Measurements from ENCODE around the gene CMTM1. TPM values are rescaled to one million over a fixed set of nuclear protein-coding genes. Genes with fewer than 3 reads are reported as not detected.
A peak's percentile ranks its signal among the peaks of the same experiment; 100 is the strongest.
"Not testable (repeated sequence)": the region's sequence is repeated elsewhere in the genome, so short reads cannot be mapped to it uniquely, and the experiment has no call there.

The CMTM1 gene
- total RNA-seq, 1 donor from 2014 or later = 2.1 TPM

DNA sequence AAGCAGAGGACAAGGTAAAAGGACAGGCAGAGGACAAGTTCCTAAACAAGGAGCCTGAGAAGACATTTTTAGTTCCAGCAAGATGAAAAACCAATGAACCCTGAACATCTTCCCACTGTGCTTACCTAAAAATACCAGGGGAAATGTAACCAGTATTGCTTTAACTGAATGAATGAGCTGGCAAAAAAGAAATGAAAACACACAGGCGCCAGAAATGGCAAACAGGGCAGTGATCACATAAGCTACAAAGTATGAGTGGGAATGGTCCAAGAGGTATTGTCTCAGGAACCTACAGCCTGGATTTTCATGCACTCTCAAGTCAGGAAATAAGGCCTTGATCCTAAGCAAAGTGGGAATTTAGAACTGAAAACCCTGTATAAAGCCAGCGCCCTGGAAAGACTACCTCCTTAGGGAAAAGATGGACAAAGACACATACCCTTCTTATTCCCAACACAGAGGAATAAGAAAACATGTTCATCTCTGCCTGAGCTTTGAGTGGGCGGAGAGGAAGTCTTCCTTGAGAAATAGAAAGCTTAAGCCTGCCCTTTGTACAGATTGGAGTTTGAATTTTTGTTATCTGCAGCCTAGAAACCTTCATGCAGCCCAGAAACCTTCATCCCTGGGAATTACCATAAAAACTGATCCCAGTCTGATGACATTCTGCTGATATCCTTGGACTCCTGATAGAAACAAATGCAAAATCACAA is 15.2 kb downstream of the CMTM1 start:
- ATAC-seq (no peak), DNase-seq (no peak)
- intact Hi-C loops (cut with micrococcal nuclease) = loop anchor here (10.0 kb wide), 1 partner anchor 177 kb away; no protein-coding TSS in a partner anchor

DNA sequence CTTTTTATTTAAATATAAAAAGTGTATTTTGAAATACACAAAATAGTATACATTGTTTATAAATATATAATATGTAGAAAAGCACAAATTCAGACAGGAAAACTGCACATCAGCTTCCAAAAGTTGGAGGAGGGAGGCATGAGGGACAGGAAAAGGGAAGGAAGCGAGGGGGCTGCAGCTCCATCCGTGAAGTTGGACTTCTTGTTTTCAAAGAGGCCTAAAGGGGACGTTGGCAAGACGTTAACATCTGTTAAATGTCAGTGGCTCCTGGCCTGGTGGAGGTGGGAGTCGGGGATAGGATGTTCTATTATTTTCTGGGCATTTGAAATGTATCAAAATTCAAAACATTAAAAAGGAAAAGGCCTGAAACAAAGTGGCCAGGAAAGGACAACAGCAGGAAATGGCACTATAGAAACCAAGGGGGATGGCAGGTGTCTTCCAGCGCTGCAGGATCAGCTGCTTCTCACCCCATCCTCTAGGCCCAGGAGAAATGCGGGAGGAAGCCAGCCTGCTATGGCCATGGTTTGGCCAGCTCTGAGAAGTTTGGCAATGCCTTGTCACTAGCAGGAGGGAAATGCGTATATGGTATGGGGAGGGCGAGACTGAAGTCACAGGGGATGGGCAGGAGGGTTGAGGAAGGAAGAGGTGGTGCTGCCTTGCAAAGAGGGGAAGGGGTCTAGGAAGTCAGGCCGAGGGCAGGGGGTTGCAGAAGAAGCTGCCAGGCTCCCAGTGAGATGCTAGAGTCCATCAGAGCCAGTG is 19.4 kb downstream of the CMTM1 start:
- ATAC-seq (peak; percentile 68), DNase-seq (no peak)
- intact Hi-C loops (cut with micrococcal nuclease) = loop anchor here (10.0 kb wide), 1 partner anchor 181 kb away; no protein-coding TSS in a partner anchor

DNA sequence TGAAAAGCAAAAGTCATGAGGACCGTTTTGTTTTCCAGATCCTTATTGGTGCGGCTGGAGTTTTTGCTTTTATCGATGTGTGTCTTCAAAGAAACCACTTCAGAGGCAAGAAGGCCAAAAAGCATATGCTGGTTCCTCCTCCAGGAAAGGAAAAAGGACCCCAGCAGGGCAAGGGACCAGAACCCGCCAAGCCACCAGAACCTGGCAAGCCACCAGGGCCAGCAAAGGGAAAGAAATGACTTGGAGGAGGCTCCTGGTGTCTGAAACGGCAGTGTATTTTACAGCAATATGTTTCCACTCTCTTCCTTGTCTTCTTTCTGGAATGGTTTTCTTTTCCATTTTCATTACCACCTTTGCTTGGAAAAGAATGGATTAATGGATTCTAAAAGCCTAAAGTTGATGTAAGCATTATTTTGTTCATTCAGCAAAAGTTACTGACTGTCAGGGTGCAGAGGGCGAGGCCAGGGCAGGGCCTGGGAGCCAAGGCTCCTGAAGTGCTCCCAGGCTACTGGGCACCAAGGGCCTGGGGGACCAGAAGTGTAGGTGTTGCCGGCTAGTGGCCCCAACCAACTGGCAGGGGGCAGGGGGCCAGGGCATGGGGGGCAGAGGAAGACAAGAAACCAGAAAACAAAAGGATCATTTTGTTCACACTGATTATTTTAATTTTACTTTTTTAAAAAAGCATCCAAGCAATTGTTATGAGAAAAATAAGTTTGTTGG is 21.8 kb downstream of the CMTM1 start:
- intact Hi-C loops (cut with micrococcal nuclease) = loop anchor here (10.0 kb wide), 1 partner anchor 183 kb away; no protein-coding TSS in a partner anchor
- ATAC-seq = no peak
- no peak for DNase-seq

DNA sequence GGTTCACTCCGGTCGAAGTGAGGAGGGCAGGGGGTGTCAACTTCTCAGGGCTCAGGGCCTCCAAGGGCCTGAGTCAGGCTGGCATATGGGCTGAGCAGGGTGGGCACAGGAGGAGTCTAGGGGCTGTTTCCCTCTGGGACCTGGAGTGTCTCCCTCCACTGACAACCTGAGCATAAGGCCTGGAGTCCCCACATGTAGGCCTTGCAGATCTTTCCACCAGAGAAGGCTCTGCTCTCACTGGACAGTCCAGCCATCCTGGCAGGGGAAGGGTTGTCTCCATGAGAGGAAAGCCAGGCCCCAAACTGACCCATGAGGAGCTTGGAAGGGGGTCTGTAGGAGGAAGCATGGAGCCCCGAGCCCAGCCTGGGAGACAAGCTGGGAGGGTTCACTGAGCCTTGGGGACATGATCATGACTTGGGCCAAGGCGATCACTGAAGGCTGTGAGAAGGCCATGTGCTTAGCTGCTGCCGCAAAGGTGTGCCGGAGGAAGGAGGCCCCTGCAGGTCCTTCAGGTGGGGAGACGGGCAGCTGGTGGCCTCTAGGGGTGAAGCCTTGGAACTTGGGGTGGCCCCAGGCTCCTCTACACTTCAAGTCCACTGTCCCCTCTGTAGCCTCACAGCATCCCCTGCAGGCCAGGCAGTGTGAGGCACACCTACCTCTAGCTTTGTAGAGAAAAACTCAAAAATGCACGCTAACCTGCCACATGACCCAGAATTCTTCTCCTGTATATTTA is 22.9 kb downstream of the CMTM1 start:
- peak; percentile 78 for ATAC-seq
- intact Hi-C loops (cut with micrococcal nuclease) = loop anchor here (10.0 kb wide), 1 partner anchor 184 kb away; no protein-coding TSS in a partner anchor
- DNase-seq = peak; percentile 57

DNA sequence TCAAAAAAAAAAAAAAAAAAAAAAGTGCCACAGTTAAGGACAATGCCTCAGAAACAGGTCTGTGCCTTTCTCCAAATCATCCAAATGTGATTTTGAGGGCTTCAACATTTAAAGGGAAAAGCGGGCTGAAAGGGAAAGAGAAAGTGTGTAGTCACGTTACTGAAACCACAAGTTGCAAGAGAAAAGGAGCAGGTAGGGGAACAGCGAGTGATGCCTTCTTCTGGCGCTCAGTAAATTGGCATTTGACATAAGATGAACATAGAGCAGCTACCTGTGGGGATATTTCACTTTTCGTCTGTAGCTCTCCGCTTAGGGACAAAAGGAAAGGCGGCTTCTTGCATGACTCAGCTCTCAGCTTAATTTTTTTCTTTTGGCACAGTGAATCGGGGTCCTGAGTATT is 24.1 kb downstream of the CMTM1 start:
- DNase-seq = no peak
- intact Hi-C loops (cut with micrococcal nuclease) = no loop called here
- ATAC-seq = no peak

DNA sequence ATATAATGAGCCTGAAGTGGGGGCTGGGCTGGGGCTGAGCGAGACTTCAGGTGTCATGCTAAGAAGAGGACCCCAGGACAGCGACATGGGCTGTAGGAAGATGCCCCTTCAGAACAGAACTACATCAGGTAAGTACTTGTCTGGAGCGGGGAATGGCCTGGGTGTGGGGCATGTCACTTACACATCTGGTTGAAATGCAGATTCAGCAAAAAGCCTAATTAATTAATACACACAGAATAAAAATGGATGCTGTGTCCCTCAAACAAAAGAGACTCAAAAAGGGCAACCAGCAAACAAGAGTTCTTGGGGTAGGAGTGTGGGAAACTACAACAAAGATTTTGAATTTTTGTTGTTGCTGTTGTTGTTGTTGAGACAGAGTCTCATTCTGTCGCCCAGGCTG is 24.8 kb downstream of the CMTM1 start:
- intact Hi-C loops (cut with micrococcal nuclease) = no loop called here
- ATAC-seq = no peak
- no peak for DNase-seq

DNA sequence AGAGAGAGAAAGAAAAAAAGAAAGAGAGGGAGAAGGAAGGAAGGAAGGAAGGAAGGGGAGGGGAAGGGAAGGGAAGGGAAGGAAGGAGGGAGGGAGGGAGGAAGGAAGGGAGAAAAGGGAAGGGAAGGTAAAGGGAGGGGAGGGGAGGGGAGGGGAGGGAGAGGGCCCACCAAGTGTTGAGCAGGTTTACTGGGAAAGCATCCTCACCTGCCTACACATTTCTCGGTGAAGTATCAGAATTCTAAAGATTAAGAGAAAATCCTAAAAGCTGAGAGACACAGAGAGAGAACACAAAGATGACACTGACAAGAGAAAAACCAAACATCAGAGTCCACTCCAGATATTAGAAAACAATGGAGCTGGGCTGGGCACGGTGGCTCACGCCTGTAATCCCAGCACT is 26.0 kb downstream of the CMTM1 start:
- ATAC-seq = no peak
- no peak for DNase-seq
- intact Hi-C loops (cut with micrococcal nuclease) = no loop called here

DNA sequence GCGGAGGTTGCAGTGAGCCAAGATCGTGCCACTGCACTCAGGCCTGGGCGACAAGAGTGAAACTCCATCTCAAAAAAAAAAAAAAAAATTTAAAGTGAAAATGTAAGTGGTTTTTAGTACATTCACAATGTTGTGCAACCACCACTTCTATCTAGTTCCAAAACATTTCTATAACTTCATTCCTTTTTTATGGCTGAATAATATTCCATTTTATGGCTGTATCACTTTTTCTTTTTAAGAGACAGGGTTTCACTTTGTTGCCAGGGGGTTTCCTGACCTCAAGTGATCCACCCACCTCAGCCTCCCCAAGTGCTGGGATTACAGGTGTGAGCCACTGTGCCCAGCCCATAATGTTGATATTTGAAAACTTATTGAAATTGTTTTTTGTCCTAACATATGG is 26.6 kb downstream of the CMTM1 start:
- DNase-seq (no peak), ATAC-seq (no peak)

DNA sequence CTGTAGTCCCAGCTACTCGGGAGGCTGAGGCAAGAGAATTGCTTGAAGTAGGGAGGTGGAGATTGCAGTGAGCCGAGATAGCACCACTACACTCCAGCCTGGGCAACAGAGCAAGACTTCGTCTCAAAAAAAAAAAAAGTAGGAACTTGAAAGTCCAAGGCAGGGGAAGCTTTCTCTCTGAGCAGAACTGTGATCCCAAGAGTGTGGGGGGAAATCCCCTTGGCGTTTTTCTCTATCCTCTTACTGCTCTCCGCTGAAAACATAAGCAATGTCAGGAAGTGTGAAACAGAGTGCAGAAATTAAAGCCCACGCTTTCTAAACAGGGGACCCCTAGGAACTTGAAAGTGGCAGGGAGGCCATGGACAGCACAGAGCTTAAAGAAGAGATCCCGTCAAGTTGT is 28.5 kb downstream of the CMTM1 start:
- intact Hi-C loops (cut with micrococcal nuclease) = no loop called here
- DNase-seq (no peak), ATAC-seq (no peak)

More for the DNA sequence above, 26.6 kb downstream of the CMTM1 start:
- intact Hi-C loops (cut with micrococcal nuclease) = no loop called here

DNA sequence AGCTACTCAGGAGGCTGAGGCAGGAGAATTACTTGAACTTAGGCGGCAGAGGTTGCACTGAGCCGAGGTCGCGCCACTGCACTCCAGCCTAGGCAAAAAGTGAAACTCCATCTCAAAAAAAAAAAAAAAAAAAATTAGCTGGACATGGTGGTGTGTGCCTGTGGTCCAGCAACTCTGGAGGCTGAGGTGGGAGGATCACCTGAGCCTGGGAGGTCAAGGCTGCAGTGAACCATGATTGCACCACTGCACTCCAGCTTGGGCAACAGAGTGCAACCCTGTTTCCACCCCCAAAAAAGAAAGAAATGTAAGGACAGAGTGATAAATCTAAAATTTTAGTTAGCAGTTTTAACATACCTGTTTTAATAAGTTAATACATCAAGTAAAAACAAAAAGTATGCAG is 30.3 kb downstream of the CMTM1 start:
- DNase-seq; intact Hi-C loops (cut with micrococcal nuclease); ATAC-seq: not testable (repeated sequence)

DNA sequence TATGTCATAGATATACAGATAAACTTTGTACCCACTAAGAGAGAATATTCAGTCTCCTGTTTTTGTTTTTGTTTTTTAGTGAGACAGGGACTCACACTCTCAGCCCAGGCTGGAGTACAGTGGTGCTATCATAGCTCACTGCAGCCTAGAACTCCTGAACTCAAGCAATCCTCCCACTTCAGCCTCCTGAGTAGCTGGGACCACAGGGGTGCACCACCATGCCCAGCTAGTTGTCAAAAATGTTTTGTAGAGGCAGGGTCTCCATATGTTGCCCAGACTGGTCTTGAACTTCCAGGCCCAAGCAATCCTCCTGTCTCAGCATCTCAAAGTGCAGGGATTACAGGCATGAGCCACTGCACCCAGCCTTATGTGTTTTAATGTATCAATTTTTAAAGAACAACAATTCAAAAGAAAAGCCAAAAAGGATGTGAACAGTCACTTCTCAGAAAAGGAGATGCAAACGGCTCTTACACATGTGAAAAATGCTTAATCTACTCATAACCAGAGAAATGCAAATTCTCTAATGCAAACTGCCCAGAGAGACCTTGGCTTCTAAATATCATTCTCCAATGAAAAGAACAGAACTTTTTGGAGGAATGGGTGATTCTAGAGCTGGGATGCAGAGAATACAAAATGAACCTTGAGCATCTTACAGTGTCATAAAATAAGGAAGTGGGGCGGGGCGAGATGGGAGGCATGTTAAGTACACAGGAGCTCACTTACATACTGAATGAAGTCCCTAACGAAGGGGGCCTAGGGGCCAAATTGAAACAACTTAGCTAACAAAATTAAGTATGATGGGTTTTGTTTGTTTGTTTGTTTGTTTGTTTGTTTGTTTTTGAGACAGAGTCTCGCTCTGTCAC is 31.0 kb downstream of the CMTM1 start:
- ATAC-seq (no peak), DNase-seq (no peak)
- intact Hi-C loops (cut with micrococcal nuclease) = no loop called here

DNA sequence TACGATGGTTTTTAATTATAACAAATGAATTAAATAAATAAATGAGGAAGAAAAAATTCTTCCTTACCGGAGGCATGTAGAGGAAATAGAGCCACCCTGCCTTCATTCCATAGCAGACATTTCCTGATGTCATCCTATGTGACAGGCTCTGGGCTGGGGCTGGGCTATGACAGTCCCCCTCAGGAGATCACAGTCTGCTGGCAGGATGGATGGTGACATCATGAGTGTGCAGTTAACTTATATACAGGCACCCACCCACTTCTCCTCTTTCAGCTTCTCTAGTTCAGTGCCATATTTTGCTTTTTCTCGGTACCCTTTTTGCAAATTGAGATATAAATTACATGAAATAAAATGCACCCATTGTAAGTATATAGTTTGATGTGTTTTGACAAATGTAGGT is 31.9 kb downstream of the CMTM1 start:
- ATAC-seq (no peak), DNase-seq (no peak)
- intact Hi-C loops (cut with micrococcal nuclease) = no loop called here

DNA sequence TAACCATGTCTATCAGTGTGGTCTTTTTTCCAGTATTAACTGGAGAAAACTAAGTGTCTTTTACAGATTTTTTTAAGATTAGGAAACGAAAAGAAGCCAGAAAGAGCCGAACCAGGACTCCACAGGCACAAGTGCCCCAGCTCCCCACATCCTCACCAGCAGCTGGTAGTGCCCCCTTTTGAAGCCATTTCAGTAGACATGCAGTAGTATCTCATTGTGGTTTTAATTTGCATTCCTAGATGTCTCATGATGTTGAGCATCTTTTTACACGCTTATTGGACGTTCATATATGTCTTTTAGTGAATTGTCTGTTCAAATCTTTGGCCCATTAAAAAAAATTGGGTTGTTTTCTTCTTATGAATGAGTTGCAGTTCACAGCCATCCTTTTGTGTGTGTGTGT is 33.5 kb downstream of the CMTM1 start:
- ATAC-seq (no peak), DNase-seq (no peak)
- intact Hi-C loops (cut with micrococcal nuclease) = no loop called here

DNA sequence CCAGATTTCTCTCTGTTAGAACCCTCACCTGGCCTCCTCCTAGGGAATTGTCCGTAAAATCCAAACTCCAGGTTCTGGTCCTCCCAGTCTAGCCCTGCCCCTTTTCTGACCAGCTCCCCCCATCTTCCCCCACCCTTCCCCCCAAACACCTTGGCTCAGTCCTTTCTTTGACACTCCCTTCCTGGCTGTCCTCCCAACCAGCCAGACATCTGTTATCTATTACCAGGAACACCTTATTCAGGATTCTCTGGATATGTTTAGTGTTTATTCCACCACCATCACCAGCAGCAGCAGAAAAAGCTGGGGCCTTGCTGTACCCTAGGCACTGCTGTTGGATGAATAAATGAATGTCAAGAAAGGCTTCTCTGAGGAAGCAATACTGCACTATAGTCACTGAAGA is 34.2 kb downstream of the CMTM1 start:
- DNase-seq = no peak
- ATAC-seq = no peak
- intact Hi-C loops (cut with micrococcal nuclease) = no loop called here

DNA sequence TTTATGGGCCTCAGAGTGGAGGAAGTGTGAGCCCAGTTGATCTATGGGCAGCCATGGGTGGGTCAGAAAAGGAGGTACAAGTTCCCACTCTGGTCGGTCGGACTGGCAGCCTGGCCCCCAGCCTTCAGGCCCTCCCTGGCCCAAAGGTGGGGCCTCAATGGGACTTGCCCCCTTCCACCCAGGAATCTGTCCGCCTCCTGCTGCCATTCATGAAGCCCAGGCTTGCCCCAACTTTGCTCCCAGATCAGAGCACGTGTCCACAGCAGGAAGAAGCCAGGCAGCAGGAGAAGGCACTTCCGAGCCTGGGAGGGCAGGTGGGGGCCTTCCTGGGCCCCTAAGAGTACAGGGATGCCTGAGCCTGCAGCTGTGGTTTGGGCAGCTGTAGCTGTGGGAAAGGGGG is 35.2 kb downstream of the CMTM1 start:
- no peak for DNase-seq
- intact Hi-C loops (cut with micrococcal nuclease) = no loop called here
- no peak for ATAC-seq

DNA sequence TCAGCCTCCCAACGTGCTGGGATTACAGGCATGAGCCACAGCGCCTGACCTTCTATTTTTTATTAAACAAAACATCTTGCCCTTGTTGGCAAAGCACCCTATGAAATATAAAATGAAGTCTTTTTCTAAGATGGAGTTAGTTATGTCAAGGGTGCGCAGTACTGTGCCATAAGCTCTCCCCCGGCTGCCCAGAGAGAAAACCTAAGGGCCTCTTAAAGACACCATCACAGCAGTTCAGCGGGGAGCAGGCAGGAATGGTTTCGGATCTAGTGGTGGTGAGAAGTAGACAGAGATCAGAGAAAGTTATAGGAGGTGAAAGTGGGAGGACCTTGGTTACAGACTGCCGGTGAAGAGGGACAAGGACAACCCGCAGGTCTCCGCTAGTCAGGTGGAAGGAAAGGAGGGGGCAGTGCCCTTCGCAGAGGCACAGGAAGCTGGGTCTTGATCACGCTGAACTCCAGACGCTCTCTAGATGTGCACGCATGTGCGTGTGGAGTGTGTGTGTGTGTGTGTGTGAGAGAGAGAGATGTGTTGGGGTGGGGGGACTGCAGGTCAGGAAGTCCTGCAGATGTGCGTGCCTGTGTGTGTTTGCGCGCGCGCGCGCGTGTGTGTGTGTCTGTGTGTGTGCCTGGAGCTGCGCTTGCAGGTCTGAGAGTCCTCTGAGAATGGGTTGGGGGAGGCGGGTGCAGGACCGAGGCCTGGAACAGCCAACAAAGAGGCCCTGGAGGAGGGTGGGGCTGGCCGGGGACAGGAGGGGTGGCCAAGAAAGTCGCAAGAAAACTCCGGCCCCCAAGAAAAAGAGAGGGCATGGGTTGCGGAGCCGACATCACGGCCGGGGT is 37.5 kb downstream of the CMTM1 start:
- DNase-seq (peak; percentile 80), ATAC-seq (peak; percentile 49)
- intact Hi-C loops (cut with micrococcal nuclease) = no loop called here

DNA sequence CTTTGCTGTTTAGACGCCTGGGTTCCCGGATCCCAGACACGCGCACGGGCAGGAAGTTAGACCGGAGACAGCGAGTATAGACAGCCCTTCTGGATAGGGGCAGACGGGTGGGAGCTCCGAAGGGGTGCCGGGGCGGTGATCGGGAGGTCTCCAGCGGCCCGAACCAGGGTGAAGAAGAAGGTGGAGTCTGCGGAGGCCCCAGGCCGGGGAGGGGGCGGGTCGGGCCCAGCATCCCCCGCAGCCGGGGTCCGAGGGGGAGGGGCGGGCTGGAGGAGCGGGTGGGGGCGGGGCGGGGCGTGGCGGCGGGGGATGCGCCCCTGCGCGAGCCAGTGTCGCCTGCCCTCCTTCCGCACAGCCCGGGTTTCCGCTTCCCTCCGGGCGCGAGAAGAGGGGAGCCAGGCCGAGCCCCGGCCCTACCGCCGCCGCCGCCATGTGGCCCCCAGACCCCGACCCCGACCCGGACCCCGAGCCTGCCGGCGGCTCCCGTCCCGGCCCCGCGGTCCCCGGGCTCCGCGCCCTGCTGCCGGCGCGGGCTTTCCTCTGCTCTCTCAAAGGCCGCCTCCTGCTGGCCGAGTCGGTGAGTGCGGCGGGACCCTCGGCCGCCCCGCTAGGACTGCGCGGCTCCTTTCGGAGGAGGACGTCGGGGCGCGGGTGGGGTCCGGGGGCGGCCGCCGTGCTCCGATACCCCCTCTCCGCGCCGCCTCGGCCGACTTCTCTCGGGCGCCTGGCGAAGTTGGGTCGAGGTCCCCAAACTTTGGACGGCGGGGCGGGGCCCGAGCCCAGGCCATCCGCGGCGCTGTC is 38.3 kb downstream of the CMTM1 start, which contains the start of gene CMTM3:
Gene CMTM3, plus strand, starts transcription at position 329 of the 801 bp plus-strand sequence. Its CDS starts 102 bp downstream, at position 431.
- peak; percentile 67 for ATAC-seq
- DNase-seq = peak; percentile 85
- intact Hi-C loops (cut with micrococcal nuclease) = no loop called here

Data from left ventricle myocardium superior (tissue), 1 donor.